Ascending aorta (tissue), 2 donors: ENCODE data around the gene TRIM14. TPM values are rescaled to one million over a fixed set of nuclear protein-coding genes. Genes with fewer than 3 reads are reported as not detected.

Experiments used
- DNase-seq, 2 donors: peaks; one replicate each; pipeline ENCODE4 v3.0.0-alpha.2; 2019; ENCODE audit warnings: low spot score in 2 of 2
- H3K27ac ChIP-seq, 2 donors: fragments of 200-600 bp; sonication (generic); one replicate each; pipeline ENCODE4 v1.5.1; 2016 to 2017; ENCODE audit warnings: mild to moderate bottlenecking in 1 of 2
- H3K27me3 ChIP-seq: fragments of 200-600 bp; sonication (generic); one replicate; pipeline ENCODE4 v1.5.1; 2017
- H3K36me3 ChIP-seq, 2 donors: fragments of 200-600 bp; sonication (generic); one replicate each; pipeline ENCODE4 v1.5.1; 2016
- H3K4me1 ChIP-seq, 2 donors: fragments of 200-600 bp; sonication (generic); one replicate each; pipeline ENCODE4 v1.5.1; 2016 to 2017; ENCODE audit warnings: mild to moderate bottlenecking in 1 of 2
- H3K4me3 ChIP-seq, 2 donors: fragments of 200-600 bp; sonication (generic); one replicate each; pipeline ENCODE4 v1.5.1; 2016 to 2017; ENCODE audit warnings: mild to moderate bottlenecking in 1 of 2
- H3K9me3 ChIP-seq, 2 donors: fragments of 200-600 bp; sonication (generic); one replicate each; pipeline ENCODE4 v1.5.1; 2016
- CTCF ChIP-seq, 3 experiments: fragments of 200-600 bp in 2 of 3; fragments of 450-650 bp in 1 of 3; sonication (generic) in 2 of 3; IDR thresholded peaks; one replicate each; pipeline ENCODE4 v1.5.1; 2016 to 2019; ENCODE audit warnings: antibody characterized with exemption in 3 of 3, mild to moderate bottlenecking in 1 of 3, moderate library complexity in 1 of 3
- intact Hi-C: fragments of 100-400 bp; cut with DNase I; formaldehyde crosslinking; loops from one replicate; pipeline ENCODE4 v1.15.1; 2023
- total RNA-seq: library from RNA; depleted of rRNA; stranded (reverse); fragments of >200 nt; gene quantifications from one replicate; pipeline ENCODE4 v1.1.0, GENCODE V29; 2016

TRIM14 gene
- total RNA-seq, 1 donor from 2014 or later, result 16.1 TPM

GRCh38 chr9:98083566-98084183 lies 35.3 kb downstream of the TRIM14 start:
- no peak for TF ChIP-seq CTCF (IDR thresholded peaks at IDR 0.05)
- peaks cover 0 to 7% of the 10 kb centered on the region in 2 donors for H3K4me1 ChIP-seq
- peaks cover 18 to 37% of the 10 kb centered on the region in 2 donors for H3K36me3 ChIP-seq
- DNase-seq, result peak in 1 of 2 donors; percentile 15
- intact Hi-C loops, result no loop called here
- no peak overlapping the region for H3K4me3 ChIP-seq
- no peaks in the 10 kb centered on the region for H3K9me3 ChIP-seq
- H3K27me3 ChIP-seq, result no peaks in the 10 kb centered on the region
- no peak overlapping the region for H3K27ac ChIP-seq

- no peak for TF ChIP-seq CTCF (IDR thresholded peaks at IDR 0.05)
- Histone ChIP-seq H3K9me3 (no peaks in the 10 kb centered on the region), H3K36me3 (peaks cover 18 to 41% of the 10 kb centered on the region in 2 donors), H3K27ac (no peak overlapping the region), H3K4me1 (peaks cover 0 to 7% of the 10 kb centered on the region in 2 donors), H3K27me3 (no peaks in the 10 kb centered on the region), H3K4me3 (no peak overlapping the region)
- intact Hi-C loops, result no loop called here
- peak in 1 of 2 donors; percentile 48 for DNase-seq
Observed at GRCh38 chr9:98083061-98083501, 35.9 kb downstream of the TRIM14 start.

GRCh38 chr9:98081477-98082219 lies 37.4 kb downstream of the TRIM14 start:
- no peaks in the 10 kb centered on the region for H3K9me3 ChIP-seq
- H3K4me1 ChIP-seq, result no peaks in the 10 kb centered on the region
- peaks cover 18 to 49% of the 10 kb centered on the region in 2 donors for H3K36me3 ChIP-seq
- no peak overlapping the region for H3K4me3 ChIP-seq
- DNase-seq, result peak in 1 of 2 donors; percentile 57
- H3K27ac ChIP-seq, result no peak overlapping the region
- intact Hi-C loops, result no loop called here
- no peak for TF ChIP-seq CTCF (IDR thresholded peaks at IDR 0.05)
- H3K27me3 ChIP-seq, result no peaks in the 10 kb centered on the region

- Histone ChIP-seq H3K4me3 (no peak overlapping the region), H3K27me3 (no peaks in the 10 kb centered on the region), H3K27ac (no peak overlapping the region), H3K9me3 (no peaks in the 10 kb centered on the region), H3K36me3 (peaks cover 18 to 49% of the 10 kb centered on the region in 2 donors), H3K4me1 (no peaks in the 10 kb centered on the region)
- intact Hi-C loops, result no loop called here
- no peak for TF ChIP-seq CTCF (IDR thresholded peaks at IDR 0.05)
- peak in 1 of 2 donors; percentile 59 for DNase-seq
Observed at GRCh38 chr9:98080780-98081179, 38.2 kb downstream of the TRIM14 start.

GRCh38 chr9:98080326-98080725 lies 38.7 kb downstream of the TRIM14 start:
- no peak for TF ChIP-seq CTCF (IDR thresholded peaks at IDR 0.05)
- Histone ChIP-seq H3K4me1 (no peaks in the 10 kb centered on the region), H3K4me3 (no peak overlapping the region), H3K36me3 (peaks cover 18 to 49% of the 10 kb centered on the region in 2 donors), H3K27ac (no peak overlapping the region), H3K27me3 (no peaks in the 10 kb centered on the region), H3K9me3 (no peaks in the 10 kb centered on the region)
- no peak for DNase-seq
- intact Hi-C loops, result no loop called here
